NT2/D1 (cell line): ENCODE measurements around the gene CDC40.

ENCODE experiments used
- DNase-seq: peaks from one replicate; pipeline ENCODE4 v3.0.0-alpha.2; 2011; ENCODE audit warnings: low read depth, low spot score
- H3K27me3 ChIP-seq: 2 replicates; pipeline ENCODE4 v1.6.0; 2011; ENCODE audit warnings: mild to moderate bottlenecking; ENCODE audit not compliant: insufficient read length, insufficient read depth
- H3K36me3 ChIP-seq: 2 replicates; pipeline ENCODE4 v1.6.1; 2011; ENCODE audit warnings: mild to moderate bottlenecking, low read length, mixed read lengths; ENCODE audit not compliant: insufficient read depth, insufficient read length
- H3K4me1 ChIP-seq: 2 replicates; pipeline ENCODE4 v1.5.1; 2011; ENCODE audit not compliant: insufficient read depth, insufficient read length
- H3K4me3 ChIP-seq: 2 replicates; pipeline ENCODE4 v1.5.1; 2011; ENCODE audit warnings: low read depth; ENCODE audit not compliant: insufficient read length
- H3K9ac ChIP-seq: 2 replicates; pipeline ENCODE4 v1.6.0; 2011; ENCODE audit warnings: low read depth; ENCODE audit not compliant: insufficient read length
- H3K9me3 ChIP-seq: 2 replicates; pipeline ENCODE4 v1.5.1; 2011; ENCODE audit warnings: mild to moderate bottlenecking, low read length; ENCODE audit not compliant: insufficient read depth
- SUZ12 ChIP-seq: IDR thresholded peaks from 2 replicates; pipeline ENCODE4 v1.6.1; 2011; ENCODE audit not compliant: insufficient read length, insufficient read depth; ENCODE audit errors: extremely low read depth
- YY1 ChIP-seq: IDR thresholded peaks from 2 replicates; pipeline ENCODE4 v1.6.1; 2011; ENCODE audit not compliant: insufficient read length, insufficient read depth
- ZNF274 ChIP-seq: IDR thresholded peaks from 2 replicates; pipeline ENCODE4 v1.6.1; 2011; ENCODE audit warnings: mild to moderate bottlenecking, low read depth, low read length

Gene CDC40

DNA sequence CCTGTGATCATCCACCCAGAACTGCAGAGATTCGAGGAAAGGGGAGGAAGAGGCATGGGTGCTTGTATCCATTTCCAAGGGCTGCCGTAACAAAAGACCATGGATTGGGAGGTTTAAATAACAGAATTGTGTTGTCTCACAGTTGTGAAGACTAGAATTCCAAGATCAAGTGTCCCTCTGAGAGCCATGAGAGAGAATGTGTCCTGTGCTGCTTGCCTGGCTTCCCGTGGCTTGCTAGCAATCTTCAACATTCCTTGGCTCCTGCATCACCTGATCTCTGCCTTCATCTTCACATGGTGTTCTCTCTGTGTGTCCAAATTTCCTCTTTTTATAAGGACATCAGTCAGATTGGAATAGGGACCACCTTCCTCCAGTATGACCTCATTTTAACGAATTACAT lies 69.8 kb downstream of the CDC40 start:
- H3K4me1 ChIP-seq: no peaks in the 10 kb centered on the region
- no peak overlapping the region for H3K4me3 ChIP-seq
- H3K27me3 ChIP-seq: no peaks in the 10 kb centered on the region
- no peak overlapping the region for H3K9ac ChIP-seq
- no peaks in the 10 kb centered on the region for H3K36me3 ChIP-seq
- no peaks in the 10 kb centered on the region for H3K9me3 ChIP-seq
- no peak for DNase-seq
- TF ChIP-seq SUZ12 (no peak), ZNF274 (no peak), YY1 (no peak)

- no peaks in the 10 kb centered on the region for H3K9me3 ChIP-seq
- TF ChIP-seq SUZ12 (no peak), YY1 (no peak)
- no peaks in the 10 kb centered on the region for H3K4me1 ChIP-seq
- no peaks in the 10 kb centered on the region for H3K36me3 ChIP-seq
- no peak overlapping the region for H3K4me3 ChIP-seq
- no peaks in the 10 kb centered on the region for H3K27me3 ChIP-seq
- DNase-seq: no peak
- H3K9ac ChIP-seq: no peak overlapping the region
Measured at GRCh38 chr6:110250838-110251237, 70.6 kb downstream of the CDC40 start.

DNA sequence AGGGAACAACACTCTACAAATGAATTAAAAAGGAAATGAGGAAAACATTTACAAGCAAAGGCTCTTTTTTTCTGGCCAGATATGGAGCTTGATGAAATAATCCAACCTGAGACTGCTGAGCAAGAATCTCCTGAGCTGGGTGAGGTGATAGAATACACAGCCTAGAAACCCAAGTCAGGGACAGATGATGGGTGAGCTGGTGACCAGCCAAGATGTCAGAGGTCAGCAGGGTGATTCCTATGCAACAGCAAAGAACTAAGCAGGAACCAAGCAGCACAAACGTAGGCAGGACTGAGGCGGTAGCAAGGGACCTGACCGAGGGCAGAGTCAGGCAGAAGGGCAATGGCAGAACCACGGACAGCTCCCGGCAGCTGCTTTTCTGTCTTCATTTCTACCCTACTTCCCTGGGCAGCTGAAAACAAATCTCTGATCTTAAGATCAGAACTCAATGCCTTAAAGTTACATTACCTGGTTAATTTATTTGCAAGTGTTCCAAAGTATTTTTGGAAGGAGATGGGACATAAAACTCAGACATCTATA lies 75.1 kb downstream of the CDC40 start:
- H3K9ac ChIP-seq: no peak overlapping the region
- H3K9me3 ChIP-seq: no peaks in the 10 kb centered on the region; the same call in 1 of the 2 replicates
- H3K27me3 ChIP-seq: no peaks in the 10 kb centered on the region
- H3K4me1 ChIP-seq: no peaks in the 10 kb centered on the region
- TF ChIP-seq SUZ12 (no peak), YY1 (no peak), ZNF274 (no peak)
- DNase-seq: no peak
- no peak overlapping the region for H3K4me3 ChIP-seq
- no peaks in the 10 kb centered on the region for H3K36me3 ChIP-seq

DNA sequence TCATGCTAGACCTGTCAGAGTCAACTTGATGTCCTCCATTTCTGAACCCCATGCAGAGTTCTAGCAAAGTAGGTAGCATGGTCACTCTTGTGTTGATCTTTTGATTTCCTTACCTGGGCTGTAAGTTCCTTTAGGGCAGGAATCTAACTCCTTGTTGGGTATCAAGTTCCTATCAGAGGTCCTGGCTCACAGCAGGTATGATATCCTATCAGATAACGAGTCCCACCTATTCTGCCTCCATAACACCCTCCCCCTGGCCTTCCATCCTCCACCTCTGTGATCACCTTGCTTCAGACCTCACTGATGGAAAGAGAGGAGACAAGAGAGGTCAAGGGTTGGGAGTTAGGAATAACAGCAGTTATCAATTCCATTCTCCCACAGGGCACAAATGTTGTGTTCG lies 76.1 kb downstream of the CDC40 start:
- DNase-seq: no peak
- TF ChIP-seq SUZ12 (no peak), ZNF274 (no peak), YY1 (no peak)

DNA sequence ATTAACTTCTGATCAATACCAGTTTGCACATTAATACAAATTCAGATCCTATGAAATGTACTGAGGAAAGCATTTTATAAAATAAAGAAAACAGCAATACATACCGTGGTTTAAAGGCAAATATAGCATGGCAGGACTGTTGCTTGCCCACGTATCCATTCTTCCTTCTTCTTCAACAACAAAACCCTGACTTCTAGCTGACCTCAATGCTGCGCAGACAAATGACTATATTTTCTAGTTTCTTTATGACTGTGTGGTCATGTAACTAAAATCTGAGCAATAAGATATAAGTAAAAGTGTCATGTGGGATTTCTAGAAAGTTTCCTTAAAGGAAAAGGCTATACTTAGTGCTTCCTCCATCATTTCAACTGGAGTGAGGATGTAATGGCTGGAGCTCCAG lies 85.0 kb downstream of the CDC40 start:
- TF ChIP-seq YY1 (no peak), ZNF274 (no peak)
- Histone ChIP-seq H3K4me1 (no peaks in the 10 kb centered on the region), H3K9me3 (no peaks in the 10 kb centered on the region), H3K27me3 (no peaks in the 10 kb centered on the region), H3K36me3 (no peaks in the 10 kb centered on the region), H3K9ac (no peak overlapping the region), H3K4me3 (no peak overlapping the region)
- DNase-seq: no peak

More for the DNA sequence above, 76.1 kb downstream of the CDC40 start:
- Histone ChIP-seq H3K27me3 (no peaks in the 10 kb centered on the region), H3K4me1 (no peaks in the 10 kb centered on the region), H3K9ac (no peak overlapping the region), H3K36me3 (no peaks in the 10 kb centered on the region), H3K4me3 (no peak overlapping the region), H3K9me3 (no peaks in the 10 kb centered on the region; the same call in 1 of the 2 replicates)

DNA sequence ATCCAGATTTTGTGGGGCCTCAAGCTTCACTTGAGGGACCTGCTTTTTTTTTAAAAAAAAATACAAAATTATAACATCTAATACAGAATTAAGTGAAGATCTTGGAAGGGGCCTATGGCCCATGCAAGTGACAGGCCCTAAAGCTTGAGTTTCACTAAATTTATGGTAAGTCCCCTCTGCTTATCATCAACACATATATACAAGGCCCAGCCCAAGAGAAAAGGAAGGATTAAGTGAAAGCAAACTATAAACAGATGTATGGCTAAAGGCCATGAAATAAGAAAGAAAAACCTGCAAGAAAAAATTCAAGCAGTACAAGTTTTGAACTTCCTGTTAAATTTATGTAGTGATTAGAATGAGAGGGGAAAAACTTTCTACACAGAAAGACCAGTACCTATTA lies 86.8 kb downstream of the CDC40 start:
- TF ChIP-seq YY1 (no peak), ZNF274 (no peak), SUZ12 (no peak)
- DNase-seq: no peak
- H3K27me3 ChIP-seq: no peaks in the 10 kb centered on the region

DNA sequence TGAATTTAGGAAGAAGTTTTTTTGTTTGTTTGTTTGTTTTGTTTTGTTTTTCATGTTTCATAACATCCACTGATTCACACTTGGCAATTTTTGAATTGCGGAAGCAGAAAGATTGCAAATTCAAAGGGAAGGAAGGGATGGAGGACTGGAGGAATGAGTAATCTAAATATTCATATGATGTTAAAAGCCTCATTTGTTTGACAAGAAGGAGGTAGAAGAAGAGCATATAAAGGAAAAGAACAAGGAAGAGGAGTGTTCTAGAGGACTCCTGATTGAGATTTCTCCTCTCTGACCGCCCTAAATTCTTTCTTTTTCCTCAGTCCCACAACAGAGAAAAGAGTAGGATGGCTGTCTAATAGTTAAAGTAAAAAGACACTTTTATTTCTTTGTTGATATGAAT lies 89.4 kb downstream of the CDC40 start:
- TF ChIP-seq YY1 (no peak), ZNF274 (no peak), SUZ12 (no peak)
- H3K4me1 ChIP-seq: no peaks in the 10 kb centered on the region
- H3K9ac ChIP-seq: no peak overlapping the region

More for the DNA sequence above, 86.8 kb downstream of the CDC40 start:
- no peak overlapping the region for H3K4me3 ChIP-seq
- no peaks in the 10 kb centered on the region for H3K9me3 ChIP-seq
- H3K4me1 ChIP-seq: no peaks in the 10 kb centered on the region
- no peaks in the 10 kb centered on the region for H3K36me3 ChIP-seq
- H3K9ac ChIP-seq: no peak overlapping the region

GRCh38 chr6:110270165-110270564 lies 89.9 kb downstream of the CDC40 start:
- no peak for TF ChIP-seq YY1
- Histone ChIP-seq H3K36me3 (no peaks in the 10 kb centered on the region), H3K9ac (no peak overlapping the region), H3K9me3 (no peaks in the 10 kb centered on the region), H3K4me3 (no peak overlapping the region), H3K4me1 (no peaks in the 10 kb centered on the region), H3K27me3 (no peaks in the 10 kb centered on the region)
- peak; percentile 59 for DNase-seq

More for the DNA sequence above, 89.4 kb downstream of the CDC40 start:
- DNase-seq: no peak
- Histone ChIP-seq H3K4me3 (no peak overlapping the region), H3K27me3 (no peaks in the 10 kb centered on the region), H3K9me3 (no peaks in the 10 kb centered on the region), H3K36me3 (no peaks in the 10 kb centered on the region)
